HUES64 (cell line): ENCODE data around the gene PSG7.
"Not testable (repeated sequence)": the region's sequence is repeated elsewhere in the genome, so short reads cannot be mapped to it uniquely, and the experiment has no call there.

Experiments used
- H3K27ac ChIP-seq: 2 replicates; pipeline ENCODE4 v1.7.0; 2013; ENCODE audit warnings: low read depth, low read length, inconsistent platforms
- H3K27me3 ChIP-seq: 2 replicates; pipeline ENCODE4 v1.6.1; 2013; ENCODE audit warnings: mild to moderate bottlenecking, low read length; ENCODE audit not compliant: insufficient read depth
- H3K36me3 ChIP-seq: 2 replicates; pipeline ENCODE4 v1.6.1; 2013; ENCODE audit warnings: mild to moderate bottlenecking, low read length; ENCODE audit not compliant: insufficient read depth
- H3K4me1 ChIP-seq: 2 replicates; pipeline ENCODE4 v1.6.1; 2013; ENCODE audit warnings: mild to moderate bottlenecking, low read length, moderate library complexity; ENCODE audit not compliant: insufficient read depth
- H3K4me3 ChIP-seq: 2 replicates; pipeline ENCODE4 v1.5.1; 2013; ENCODE audit warnings: mild to moderate bottlenecking, low read length, moderate library complexity
- H3K9ac ChIP-seq: 2 replicates; pipeline ENCODE4 v1.6.1; 2013; ENCODE audit warnings: mild to moderate bottlenecking, low read depth, low read length
- H3K9me3 ChIP-seq: 2 replicates; pipeline ENCODE4 v1.6.1; 2013; ENCODE audit warnings: low read depth, low read length; ENCODE audit not compliant: insufficient read depth
- WGBS: fragments of 150-250, 120-280 bp; methylation state at CpG from one replicate; pipeline ENCODE4 v1.1.7; 2013; ENCODE audit warnings: missing lambda C conversion rate; 5-methylcytosine and 5-hydroxymethylcytosine counted together

Gene PSG7

GRCh38 chr19:42913516-42913915 lies 23.5 kb downstream of the PSG7 start:
- not testable (repeated sequence) for H3K36me3 ChIP-seq, H3K27ac ChIP-seq, H3K4me1 ChIP-seq, H3K9me3 ChIP-seq, H3K27me3 ChIP-seq, H3K9ac ChIP-seq, H3K4me3 ChIP-seq
- whole genome bisulfite sequencing, result 87% methylated on average over 4 of the region's 5 CpGs

- 97% methylated on average over 4 of the region's 4 CpGs for WGBS
- not testable (repeated sequence) for H3K36me3 ChIP-seq, H3K27me3 ChIP-seq
Observed at GRCh38 chr19:42912941-42913340, 24.1 kb downstream of the PSG7 start.

GRCh38 chr19:42911731-42912130 lies 25.3 kb downstream of the PSG7 start:
- H3K27ac ChIP-seq, H3K9ac ChIP-seq, H3K27me3 ChIP-seq, H3K4me3 ChIP-seq, H3K4me1 ChIP-seq, H3K9me3 ChIP-seq, H3K36me3 ChIP-seq: not testable (repeated sequence)
- WGBS, result 88% methylated on average over 5 of the region's 5 CpGs

More at GRCh38 chr19:42912941-42913340, 24.1 kb downstream of the PSG7 start:
- H3K9me3 ChIP-seq, H3K27ac ChIP-seq, H3K9ac ChIP-seq, H3K4me3 ChIP-seq, H3K4me1 ChIP-seq: not testable (repeated sequence)

- not testable (repeated sequence) for H3K9me3 ChIP-seq, H3K4me1 ChIP-seq, H3K4me3 ChIP-seq, H3K36me3 ChIP-seq, H3K9ac ChIP-seq, H3K27me3 ChIP-seq, H3K27ac ChIP-seq
- WGBS, result 77% methylated on average over 5 of the region's 5 CpGs
Observed at GRCh38 chr19:42906162-42906561, 30.8 kb downstream of the PSG7 start.

DNA sequence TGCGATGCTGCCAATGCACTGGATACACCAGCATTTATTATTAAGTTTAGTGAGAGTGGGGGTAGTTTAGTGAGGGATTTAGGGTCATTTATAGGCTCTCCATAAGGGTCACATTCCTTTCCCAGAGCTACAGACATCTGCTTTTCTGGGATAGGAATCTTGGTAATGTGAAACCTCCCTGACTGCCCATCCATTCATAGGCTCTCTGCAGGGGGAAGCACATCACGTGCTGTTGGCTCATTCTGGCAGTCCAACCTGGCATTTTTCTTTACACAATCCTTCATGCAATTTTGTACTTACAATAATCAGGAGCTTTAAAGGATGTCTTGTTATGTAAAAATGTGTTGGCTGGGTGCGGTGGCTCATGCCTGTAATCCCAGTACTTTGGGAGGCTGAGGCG lies 36.4 kb downstream of the PSG7 start:
- not testable (repeated sequence) for H3K4me3 ChIP-seq, H3K9me3 ChIP-seq, H3K27me3 ChIP-seq, H3K9ac ChIP-seq, H3K4me1 ChIP-seq, H3K36me3 ChIP-seq
- H3K27ac ChIP-seq, result 0 out of 2 replicates have a peak overlapping the region, but pooled peaks have one; percentile 33
- WGBS, result 76% methylated on average over 4 of the region's 4 CpGs

DNA sequence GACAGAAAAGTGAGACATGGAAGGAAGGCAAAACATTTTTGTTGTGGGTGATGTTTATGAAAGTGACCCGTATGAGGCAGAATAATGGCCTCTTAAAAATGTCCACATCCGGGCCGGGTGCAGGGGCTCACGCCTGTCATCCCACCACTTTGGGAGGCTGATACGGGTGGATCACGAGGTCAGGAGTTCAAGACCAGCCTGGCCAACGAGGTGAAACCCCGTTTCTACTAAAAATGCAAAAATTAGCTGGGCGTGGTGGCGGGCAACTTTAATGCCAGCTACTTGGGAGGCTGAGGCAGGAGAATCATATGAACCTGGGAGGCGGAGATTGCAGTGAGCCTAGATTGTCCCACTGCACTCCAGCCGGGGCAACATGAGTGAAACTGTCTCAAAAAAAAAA lies 37.3 kb downstream of the PSG7 start:
- not testable (repeated sequence) for H3K9ac ChIP-seq

GRCh38 chr19:42899110-42899509 lies 37.9 kb downstream of the PSG7 start:
- 91% methylated on average over 1 of the region's 1 CpG for WGBS
- H3K4me3 ChIP-seq, H3K4me1 ChIP-seq, H3K27ac ChIP-seq, H3K9me3 ChIP-seq, H3K9ac ChIP-seq, H3K27me3 ChIP-seq, H3K36me3 ChIP-seq: not testable (repeated sequence)

More for the DNA sequence above, 37.3 kb downstream of the PSG7 start:
- not testable (repeated sequence) for H3K4me3 ChIP-seq, H3K27me3 ChIP-seq, H3K27ac ChIP-seq, H3K36me3 ChIP-seq, H3K4me1 ChIP-seq, H3K9me3 ChIP-seq
- 93% methylated on average over 12 of the region's 12 CpGs for WGBS

DNA sequence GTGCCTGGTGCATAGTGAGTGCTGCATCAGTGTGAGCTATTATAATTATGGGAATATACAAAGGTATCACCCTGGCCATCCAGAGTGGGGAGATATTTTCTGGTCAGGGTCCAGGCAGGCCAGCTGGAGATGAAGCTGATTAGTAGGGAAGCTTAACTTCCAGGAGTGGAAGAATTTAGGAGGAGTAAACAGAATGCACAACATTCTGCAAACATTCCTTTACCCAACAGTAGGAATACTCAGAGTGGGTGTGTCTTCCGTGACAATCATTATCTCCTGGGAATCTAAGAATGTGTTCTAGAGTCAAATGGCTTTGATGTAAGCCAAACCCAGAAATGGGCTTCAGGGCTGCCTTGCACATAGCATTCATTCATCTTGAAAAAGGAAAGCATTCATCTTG lies 38.4 kb downstream of the PSG7 start:
- not testable (repeated sequence) for H3K27me3 ChIP-seq, H3K27ac ChIP-seq, H3K4me3 ChIP-seq, H3K9me3 ChIP-seq, H3K4me1 ChIP-seq, H3K9ac ChIP-seq, H3K36me3 ChIP-seq
- 60% methylated on average over 1 of the region's 1 CpG for WGBS

DNA sequence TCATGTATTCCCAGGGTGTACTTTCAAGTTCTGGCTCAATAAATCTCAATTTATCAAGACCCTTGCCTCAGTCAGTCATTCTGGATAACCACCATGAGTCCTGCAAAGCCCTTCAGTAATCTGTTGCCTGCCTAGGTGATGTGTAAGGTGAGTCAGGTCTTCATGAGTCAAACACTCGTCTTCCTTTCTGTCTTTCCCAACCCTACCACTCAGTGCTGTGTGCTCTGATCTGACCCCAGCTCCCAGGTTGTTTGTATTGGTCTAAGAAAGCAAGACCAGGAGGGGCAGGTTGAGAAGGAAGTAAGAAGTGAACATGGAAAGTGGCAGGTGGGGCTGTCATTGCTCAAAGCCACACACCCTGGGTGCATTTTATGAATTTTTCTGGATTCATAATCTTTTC lies 39.3 kb downstream of the PSG7 start:
- H3K9ac ChIP-seq, H3K9me3 ChIP-seq, H3K36me3 ChIP-seq, H3K27me3 ChIP-seq, H3K27ac ChIP-seq, H3K4me3 ChIP-seq, H3K4me1 ChIP-seq: not testable (repeated sequence)
- WGBS, result no CpG with 5 or more reads among the region's 1 CpG

DNA sequence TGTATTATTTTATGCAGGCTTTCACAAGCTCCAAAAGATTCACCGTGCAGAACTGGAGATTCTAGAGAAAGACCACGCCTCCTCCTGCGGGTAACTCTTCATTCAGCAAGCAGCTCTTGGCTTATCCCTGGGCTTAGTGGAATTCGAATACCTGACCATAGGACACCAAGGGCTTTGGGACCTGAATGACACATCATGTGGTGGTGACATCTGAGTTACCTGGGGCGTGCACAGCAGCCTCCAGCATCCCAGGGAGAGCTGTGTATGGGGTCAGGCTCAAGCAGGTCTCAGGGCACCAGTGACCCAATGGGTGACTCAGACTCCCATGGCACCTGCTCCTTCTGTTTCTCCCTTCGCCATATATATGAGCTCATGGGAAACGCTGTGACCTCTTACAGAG lies 46.6 kb downstream of the PSG7 start:
- not testable (repeated sequence) for H3K9ac ChIP-seq, H3K27ac ChIP-seq, H3K36me3 ChIP-seq, H3K4me1 ChIP-seq, H3K27me3 ChIP-seq, H3K4me3 ChIP-seq
- WGBS, result 87% methylated on average over 6 of the region's 7 CpGs
- H3K9me3 ChIP-seq, result peaks cover 13% of the 10 kb centered on the region; the same call in 1 of the 2 replicates

DNA sequence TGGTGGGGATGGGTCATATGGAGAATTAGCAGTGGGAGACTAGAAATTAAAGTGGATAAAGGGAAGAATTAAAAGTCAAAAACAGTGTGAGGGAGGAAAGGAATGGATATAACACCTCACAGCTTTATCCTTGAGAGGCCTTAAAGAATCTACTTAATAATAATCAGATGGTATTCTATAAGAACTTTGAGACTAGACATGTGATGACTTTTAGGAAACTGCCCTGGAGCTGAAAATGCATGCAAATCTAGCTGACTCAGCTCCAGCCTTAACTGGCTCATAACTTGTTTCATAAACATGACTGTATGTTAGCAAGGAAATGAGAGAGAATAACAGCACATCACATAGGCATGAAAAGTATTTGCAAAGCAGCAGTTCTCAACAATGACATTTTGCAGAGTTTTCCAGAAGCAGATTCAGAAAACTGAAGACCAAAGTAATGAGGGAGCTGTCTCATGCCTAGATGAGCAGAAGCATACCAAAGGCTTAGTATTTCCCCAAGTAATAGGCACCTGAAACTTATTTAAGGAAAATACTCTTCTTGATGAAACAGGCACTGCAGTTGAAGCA lies 49.0 kb downstream of the PSG7 start:
- not testable (repeated sequence) for H3K27me3 ChIP-seq, H3K36me3 ChIP-seq, H3K4me1 ChIP-seq, H3K27ac ChIP-seq, H3K9ac ChIP-seq, H3K4me3 ChIP-seq
- H3K9me3 ChIP-seq, result peaks cover 13% of the 10 kb centered on the region; the same call in 1 of the 2 replicates

GRCh38 chr19:42882730-42883129 lies 54.3 kb downstream of the PSG7 start:
- H3K27me3 ChIP-seq, H3K9me3 ChIP-seq: not testable (repeated sequence)
- no CpG with 5 or more reads among the region's 2 CpGs for WGBS

More at GRCh38 chr19:42882730-42883129, 54.3 kb downstream of the PSG7 start:
- H3K27ac ChIP-seq, H3K9ac ChIP-seq, H3K36me3 ChIP-seq, H3K4me1 ChIP-seq, H3K4me3 ChIP-seq: not testable (repeated sequence)
